Heart left ventricle (tissue), 13 donors: ENCODE results near the gene KIF3C.

Source experiments
- CTCF ChIP-seq, 12 donors: fragments of 200-600 bp; sonication (generic) in 4 of 12; IDR thresholded peaks; one replicate each; pipeline versions ENCODE4 v1.5.0 to v1.8.0; 2018 to 2022; ENCODE audit warnings: antibody characterized with exemption in 12 of 12, mild to moderate bottlenecking in 5 of 12
- POLR2A ChIP-seq, 2 donors: fragments of 450-650 bp; IDR thresholded peaks; one replicate each; pipeline ENCODE4 v1.6.1; 2017; ENCODE audit warnings: antibody characterized with exemption in 2 of 2, mild to moderate bottlenecking in 2 of 2, moderate library complexity in 2 of 2
- donor health status: ischemic (EF 13 %, LVEDD 7.1; RV severe dilation, severe dysfunction).
- donor health status: DM: no; HTN: yes; CAD: no.
- donor health status: DM: no; HTN: no; CAD: no.
- donor health status: ischemic (EF 25% LVEDD 6.9; RV normal size, moderate dysfunction).
- donor health status: ischemic (EF 25% LVEDD 5.7; RV mildly dilated, moderate dysfunction).
- donor health status: ischemic (EF 35%, LVEDD 5.7; RV mildly dilated, moderate dysfunction).
- donor health status: nonischemic (EF 11% LVEDD 7.7; RV severe dilation, severe dysfunction).
- donor health status: DM: yes; HTN: yes; CAD: no.
- donor health status: PGD.
- donor health status: ischemic (EF 29% LVEDD 5.4; RV normal size, mild dysfunction).
- donor health status: nonischemic (EF 23%, LVEDD 6.1; RV moderate dilation, normal function).

- TF ChIP-seq CTCF (IDR thresholded peaks at IDR 0.05), result no peak
- no peak for TF ChIP-seq POLR2A (IDR thresholded peaks at IDR 0.05)
Measured at GRCh38 chr2:25885933-25886332, 96.4 kb downstream of the KIF3C start.
